HG02763 (cell line): ENCODE measurements around the gene SEC31A.
"Not testable (repeated sequence)": the region's sequence is repeated elsewhere in the genome, so short reads cannot be mapped to it uniquely, and the experiment has no call there.

Experiments used
- ATAC-seq: cut with Tn5 transposase; IDR thresholded peaks from one replicate; pipeline ENCODE4 v1.9.1; 2021; ENCODE audit warnings: mild to moderate bottlenecking, moderate library complexity; ENCODE audit not compliant: unreplicated experiment

The SEC31A gene

GRCh38 chr4:82898322-82899243 is 7.6 kb upstream of the SEC31A start:
- no peak for ATAC-seq

- ATAC-seq: no peak
Observed at GRCh38 chr4:82896755-82897154, 5.8 kb upstream of the SEC31A start.

DNA sequence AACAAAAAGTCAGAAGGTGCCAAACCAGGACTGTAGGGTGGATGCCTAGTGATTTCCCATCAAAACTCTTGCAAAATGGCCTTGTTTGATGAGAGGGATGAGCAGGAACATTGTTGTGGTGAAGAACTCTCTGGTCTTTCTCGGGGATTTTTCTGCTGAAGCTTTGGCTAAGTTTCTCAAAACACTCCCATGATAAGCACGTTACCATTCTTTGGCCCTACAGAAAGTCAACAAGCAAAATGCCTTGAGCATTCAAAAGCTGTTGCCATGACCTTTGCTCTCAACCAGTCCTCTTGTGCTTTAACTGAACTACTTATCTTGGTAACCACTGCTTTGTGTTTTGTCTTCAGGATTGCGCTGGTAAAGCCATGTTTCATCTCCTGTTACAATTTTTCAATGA is 3.0 kb upstream of the SEC31A start:
- no peak for ATAC-seq

GRCh38 chr4:82892467-82892802 is 1.5 kb upstream of the SEC31A start:
- no peak for ATAC-seq

DNA sequence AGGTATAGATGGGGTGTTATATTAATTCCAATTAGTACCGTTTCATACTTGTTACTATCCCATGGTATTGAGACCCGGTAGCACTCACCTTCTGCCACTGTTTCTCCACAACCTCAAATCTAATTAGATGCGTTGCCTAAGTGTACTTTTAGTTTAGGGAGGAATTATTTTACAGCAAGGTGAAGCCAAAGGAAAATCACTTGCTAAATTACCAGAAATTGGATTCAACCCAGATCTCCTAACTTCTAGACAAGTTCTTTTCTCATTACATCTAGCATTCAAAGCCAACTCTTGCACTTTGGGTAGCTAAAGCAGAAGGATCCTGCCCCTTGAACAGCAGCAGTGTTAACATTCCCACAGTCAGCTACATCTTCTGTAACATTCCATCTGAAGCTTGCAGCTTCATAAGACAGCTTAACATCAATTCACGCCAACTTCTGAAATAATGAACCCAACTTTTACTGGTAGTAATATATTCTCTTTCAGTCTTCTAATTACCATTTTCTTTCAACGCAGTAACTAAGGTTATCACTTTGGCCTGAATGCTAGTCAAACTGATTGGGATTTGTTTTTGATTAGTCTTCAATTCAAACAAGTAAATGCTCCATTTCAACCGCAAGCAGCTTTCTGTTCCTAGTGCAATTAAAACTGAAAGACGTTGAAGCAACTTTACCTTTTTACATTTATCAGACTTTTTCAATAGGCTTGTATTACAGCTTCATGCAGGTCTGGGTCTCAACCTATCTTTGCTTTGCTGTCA is 934 bp upstream of the SEC31A start:
- no peak for ATAC-seq

GRCh38 chr4:82890528-82890900 is 439 bp downstream of the SEC31A start:
- peak; percentile 1 for ATAC-seq

- ATAC-seq: no peak
Observed at GRCh38 chr4:82889287-82889686, 1.7 kb downstream of the SEC31A start.

DNA sequence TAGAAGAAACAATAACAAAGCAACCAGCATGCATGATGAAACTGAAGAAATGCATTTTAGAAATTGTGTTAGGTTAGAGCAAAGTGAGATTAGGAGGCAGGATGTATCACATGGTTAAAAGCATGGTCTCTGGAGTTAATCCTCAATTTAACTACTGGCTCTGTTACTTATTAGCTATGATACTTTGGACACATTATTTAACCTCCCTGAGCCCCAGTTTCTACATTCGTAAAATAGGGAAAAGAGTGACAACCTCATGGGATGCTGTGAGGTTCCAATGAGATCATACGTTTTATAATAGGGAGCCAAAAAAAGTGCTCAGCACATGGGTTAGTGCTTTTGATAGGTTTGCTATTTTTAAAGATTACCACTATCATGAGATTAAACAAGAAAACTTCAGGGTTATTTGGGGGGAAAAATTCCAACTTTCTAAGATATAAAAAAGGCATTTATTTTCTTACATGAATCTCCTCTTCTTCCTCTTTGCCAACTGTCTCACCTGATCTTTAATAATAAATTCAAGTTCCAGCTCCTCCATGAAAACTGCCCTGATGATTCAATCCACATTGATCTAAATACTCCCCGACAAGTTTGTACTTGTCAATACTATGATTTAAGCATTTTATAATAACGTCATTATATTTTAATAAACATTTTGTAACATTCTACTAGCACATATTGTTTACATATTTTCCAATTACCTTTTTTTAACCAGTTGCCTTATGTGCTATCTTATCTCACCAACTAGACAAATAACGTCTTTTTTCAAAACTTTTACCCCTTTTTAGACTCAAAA is 4.6 kb downstream of the SEC31A start:
- ATAC-seq: no peak

GRCh38 chr4:82885410-82885809 is 5.5 kb downstream of the SEC31A start:
- no peak for ATAC-seq

DNA sequence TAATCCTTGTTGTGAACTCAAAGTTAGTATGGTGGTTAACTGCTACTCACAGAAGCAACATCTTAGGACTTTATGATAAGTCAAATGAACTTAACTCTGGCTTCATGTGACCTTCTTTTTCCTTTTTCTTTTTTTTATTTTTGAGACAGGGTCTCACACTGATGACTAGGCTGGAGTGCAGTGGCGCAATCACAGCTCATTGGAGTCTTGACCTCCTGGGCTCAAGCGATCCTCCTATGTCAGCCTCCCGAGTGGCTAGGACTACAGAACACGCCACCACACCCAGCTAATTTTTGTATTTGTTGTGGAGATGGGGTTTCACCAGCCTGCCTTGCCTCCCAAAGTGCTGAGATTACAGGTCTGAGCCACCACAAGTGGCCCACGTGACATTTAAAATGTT is 22.4 kb downstream of the SEC31A start:
- ATAC-seq: no peak

GRCh38 chr4:82866706-82867385 is 24.1 kb downstream of the SEC31A start:
- no peak for ATAC-seq

GRCh38 chr4:82866033-82866432 is 24.9 kb downstream of the SEC31A start:
- ATAC-seq: not testable (repeated sequence)

DNA sequence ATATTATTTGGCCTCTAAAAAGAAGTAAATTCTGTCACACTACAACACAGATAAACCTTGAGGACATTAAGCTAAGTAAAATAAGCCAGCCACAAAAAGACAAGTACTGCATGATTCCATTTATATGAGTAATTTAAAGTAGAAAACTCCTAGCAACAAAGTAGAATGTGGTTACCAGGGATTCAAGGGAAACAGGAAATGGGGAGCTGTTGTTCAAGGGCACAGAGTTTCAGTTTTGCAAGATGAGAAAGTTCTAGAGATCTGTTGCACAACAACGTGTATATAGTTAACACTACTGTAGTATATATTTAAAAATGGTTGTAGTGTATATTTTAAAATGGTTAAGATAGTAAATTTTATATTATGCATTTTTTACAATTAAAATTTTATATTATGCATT is 25.4 kb downstream of the SEC31A start:
- ATAC-seq: no peak

DNA sequence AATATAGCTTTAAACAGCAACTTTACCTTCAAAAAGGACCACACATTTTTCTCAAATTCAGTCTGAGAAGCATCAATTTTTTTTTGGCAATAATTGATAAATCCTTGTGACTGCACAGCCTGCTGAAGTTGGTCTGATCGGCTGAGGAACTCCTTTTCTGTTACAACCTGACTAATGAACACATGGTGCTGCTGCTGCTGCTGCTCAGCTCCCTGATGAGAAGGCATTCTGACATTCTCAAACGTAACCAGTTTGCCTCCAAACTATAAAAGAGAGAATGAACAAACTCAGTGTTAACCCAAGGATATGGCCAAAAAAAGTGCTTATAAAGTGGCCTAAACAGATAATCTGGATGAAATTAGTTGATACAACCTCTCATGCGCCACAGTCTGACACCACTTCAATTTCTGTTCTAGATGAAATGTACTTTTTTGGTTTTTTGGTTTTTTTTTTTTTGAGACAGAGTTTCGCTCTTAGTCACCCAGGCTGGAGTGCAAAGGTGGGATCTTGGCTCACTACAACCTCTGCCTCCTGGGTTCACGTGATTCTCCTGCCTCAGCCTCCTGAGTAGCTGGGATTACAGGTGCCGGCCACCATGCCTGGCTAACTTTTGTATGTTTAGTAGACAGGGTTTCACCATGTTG is 26.5 kb downstream of the SEC31A start:
- ATAC-seq: no peak

- no peak for ATAC-seq
Observed at GRCh38 chr4:82861529-82861928, 29.4 kb downstream of the SEC31A start.

GRCh38 chr4:82860487-82860886 is 30.5 kb downstream of the SEC31A start:
- ATAC-seq: not testable (repeated sequence)

DNA sequence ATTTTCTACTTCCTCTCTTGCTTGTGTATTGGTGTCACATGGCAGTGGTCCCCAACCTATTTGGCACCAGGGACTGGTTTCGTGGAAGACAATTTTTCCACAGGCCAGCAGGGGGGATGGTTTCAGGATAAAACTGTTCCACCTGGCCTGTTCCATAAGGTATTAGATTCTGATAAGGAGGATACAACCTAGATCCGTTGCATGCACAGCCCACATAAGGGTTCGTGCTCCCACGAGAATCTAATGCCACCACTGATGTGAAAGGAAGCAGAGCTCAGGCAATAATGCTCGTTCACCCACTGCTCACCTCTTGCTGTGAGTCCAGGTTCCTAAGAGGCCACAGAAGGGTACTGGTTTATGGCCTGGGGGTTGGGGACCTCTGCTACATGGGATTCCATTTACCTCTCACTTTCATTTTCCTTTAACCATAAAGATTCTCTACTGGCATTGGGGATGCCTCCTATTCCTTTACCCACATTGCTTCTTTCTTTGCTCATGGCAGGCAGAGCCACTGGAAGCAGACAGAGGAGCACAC is 38.1 kb downstream of the SEC31A start:
- no peak for ATAC-seq

DNA sequence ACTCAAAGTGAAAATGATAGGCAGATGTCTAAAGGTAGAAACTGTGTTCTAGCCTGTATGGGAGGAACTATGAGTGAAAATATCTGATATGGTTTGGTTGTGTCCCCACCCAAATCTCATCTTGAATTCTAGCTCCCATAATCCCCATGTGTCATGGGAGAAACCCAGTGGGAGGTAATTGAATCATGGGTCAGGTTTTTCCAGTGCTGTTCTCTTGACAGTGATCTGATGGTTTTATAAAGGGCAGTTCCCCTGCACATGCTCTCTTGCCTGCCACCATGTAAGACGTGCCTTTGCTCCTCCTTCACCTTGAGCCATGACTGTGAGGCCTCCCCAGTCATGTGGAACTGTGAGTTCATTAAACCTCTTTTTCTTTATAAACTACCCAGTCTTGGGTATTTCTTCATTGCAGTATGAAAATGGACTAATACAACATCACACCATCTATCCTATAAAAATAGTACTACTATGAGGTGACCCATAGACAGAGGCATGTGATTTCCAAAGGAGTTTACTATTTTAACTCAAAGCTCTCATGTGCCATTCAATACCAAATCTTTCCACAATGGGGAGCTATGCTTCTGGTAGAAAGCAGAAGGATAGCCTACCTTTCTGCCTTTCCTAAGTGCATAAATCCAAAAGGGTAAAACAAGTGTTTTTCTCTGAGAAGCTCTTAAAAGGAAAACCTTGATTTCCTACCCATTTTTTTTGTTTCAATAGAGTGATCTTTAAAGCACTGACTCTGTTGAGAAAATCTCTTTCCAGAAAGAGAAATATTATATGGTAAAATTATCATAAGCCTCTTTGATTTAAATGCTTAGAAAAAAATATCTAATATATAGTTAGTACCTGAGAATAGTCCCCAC is 38.8 kb downstream of the SEC31A start:
- ATAC-seq: no peak

DNA sequence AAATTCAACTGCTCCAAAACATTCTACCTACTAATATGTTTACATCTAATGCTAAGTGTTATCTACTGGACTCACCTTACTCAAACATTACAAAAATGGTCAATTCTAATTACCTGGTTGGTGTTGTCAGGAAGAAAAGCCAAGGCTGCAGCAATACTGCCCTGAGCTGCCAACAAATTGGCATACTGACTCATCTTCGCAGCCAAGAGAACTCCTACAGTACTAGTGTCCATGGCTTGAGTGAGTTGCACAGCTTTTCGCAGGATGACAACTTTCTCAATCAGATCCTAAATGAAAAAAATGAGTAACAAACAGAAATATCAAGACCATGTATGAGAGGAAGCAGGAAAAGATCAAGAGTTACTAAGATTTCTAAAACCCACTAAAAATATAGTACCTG is 39.6 kb downstream of the SEC31A start:
- no peak for ATAC-seq
